ENCODE data around the gene TENT5A. TPM values are rescaled to one million over a fixed set of nuclear protein-coding genes. Genes with fewer than 3 reads are reported as not detected.

The TENT5A gene
- total RNA-seq, 1 donor from 2014 or later, result 8.1 TPM

DNA sequence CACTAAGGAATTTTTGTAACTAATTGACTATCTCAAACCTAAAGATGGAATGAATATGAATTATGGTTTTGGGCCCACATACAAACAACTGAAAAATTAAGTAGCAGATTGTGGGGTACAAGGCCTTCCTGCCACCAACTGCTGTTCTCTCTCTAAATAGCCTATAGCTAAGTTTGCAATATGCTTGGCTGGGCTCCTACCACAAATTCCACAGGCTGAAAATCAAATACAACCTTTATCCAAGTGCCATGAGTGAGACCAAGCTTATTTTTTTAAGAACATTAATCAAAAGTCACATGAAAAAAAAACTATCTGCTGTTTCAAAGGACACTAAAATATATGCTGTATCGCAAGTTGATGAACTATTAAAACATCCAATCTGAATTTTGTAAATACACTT is 52.1 kb downstream of the TENT5A start:
- no peak for DNase-seq (ENCODE audit: low spot score, unreplicated experiment)
- Mint-ChIP-seq H3K4me1 (ENCODE audit: low read depth) (peaks cover 3% of the 10 kb centered on the region), H3K36me3 (ENCODE audit: insufficient read depth) (no peaks in the 10 kb centered on the region), H3K27ac (no peak overlapping the region), H3K27me3 (no peaks in the 10 kb centered on the region), H3K9me3 (ENCODE audit: low read depth) (no peaks in the 10 kb centered on the region), H3K4me3 (ENCODE audit: low read depth) (no peak overlapping the region)
- TF ChIP-seq, protein P1, sequence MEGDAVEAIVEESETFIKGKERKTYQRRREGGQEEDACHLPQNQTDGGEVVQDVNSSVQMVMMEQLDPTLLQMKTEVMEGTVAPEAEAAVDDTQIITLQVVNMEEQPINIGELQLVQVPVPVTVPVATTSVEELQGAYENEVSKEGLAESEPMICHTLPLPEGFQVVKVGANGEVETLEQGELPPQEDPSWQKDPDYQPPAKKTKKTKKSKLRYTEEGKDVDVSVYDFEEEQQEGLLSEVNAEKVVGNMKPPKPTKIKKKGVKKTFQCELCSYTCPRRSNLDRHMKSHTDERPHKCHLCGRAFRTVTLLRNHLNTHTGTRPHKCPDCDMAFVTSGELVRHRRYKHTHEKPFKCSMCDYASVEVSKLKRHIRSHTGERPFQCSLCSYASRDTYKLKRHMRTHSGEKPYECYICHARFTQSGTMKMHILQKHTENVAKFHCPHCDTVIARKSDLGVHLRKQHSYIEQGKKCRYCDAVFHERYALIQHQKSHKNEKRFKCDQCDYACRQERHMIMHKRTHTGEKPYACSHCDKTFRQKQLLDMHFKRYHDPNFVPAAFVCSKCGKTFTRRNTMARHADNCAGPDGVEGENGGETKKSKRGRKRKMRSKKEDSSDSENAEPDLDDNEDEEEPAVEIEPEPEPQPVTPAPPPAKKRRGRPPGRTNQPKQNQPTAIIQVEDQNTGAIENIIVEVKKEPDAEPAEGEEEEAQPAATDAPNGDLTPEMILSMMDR (IDR thresholded peaks at IDR 0.05; ENCODE audit: unreplicated experiment), result no peak

DNA sequence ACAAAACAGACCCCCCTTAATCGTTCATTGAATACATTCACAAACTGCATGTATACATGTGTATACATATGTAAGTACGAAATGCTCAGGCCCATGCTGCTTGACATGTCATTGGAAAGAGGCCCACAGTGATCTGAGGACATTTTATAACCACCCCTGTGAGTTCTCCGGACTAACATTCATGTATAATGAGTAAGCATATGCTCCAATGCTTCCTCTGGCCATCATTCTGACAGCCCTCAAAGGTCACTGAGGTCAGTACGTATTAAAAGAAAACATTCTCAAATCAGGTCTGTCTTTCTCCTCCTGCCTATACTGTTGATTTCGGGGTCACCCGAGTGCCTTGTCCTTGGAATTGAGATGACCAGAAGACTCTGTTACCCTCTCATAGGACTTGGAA is 54.9 kb downstream of the TENT5A start:
- Mint-ChIP-seq H3K4me1 (ENCODE audit: low read depth) (peaks cover 7% of the 10 kb centered on the region), H3K27me3 (no peaks in the 10 kb centered on the region), H3K4me3 (ENCODE audit: low read depth) (no peak overlapping the region), H3K9me3 (ENCODE audit: low read depth) (no peaks in the 10 kb centered on the region), H3K27ac (no peak overlapping the region), H3K36me3 (ENCODE audit: insufficient read depth) (no peaks in the 10 kb centered on the region)
- TF ChIP-seq, protein P1 (IDR thresholded peaks at IDR 0.05; ENCODE audit: unreplicated experiment), result no peak
- no peak for DNase-seq (ENCODE audit: low spot score, unreplicated experiment)

DNA sequence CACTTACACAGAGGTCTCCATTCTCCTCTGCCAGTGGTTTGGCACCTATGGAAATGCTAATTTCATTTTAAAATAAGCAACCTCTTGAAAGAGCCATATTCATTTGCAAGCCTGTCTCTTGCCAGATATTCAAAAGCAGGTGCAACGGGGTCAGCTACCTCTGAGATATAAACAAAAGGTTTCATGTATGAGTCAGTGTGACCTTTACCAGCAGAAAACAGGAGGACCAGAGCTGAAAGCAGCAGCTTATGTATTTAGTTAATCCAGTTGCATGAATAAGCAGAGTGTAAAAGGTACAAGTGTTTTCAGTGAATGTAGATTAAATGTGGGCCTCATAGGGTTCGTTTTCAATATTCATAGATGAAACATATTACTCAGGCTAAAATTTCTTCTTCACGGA is 56.0 kb downstream of the TENT5A start:
- TF ChIP-seq, protein P1 (IDR thresholded peaks at IDR 0.05; ENCODE audit: unreplicated experiment), result no peak
- H3K4me1 Mint-ChIP-seq (ENCODE audit: low read depth), result peaks cover 7% of the 10 kb centered on the region
- H3K27ac Mint-ChIP-seq, result no peak overlapping the region
- no peak for DNase-seq (ENCODE audit: low spot score, unreplicated experiment)
- H3K9me3 Mint-ChIP-seq (ENCODE audit: low read depth), result no peaks in the 10 kb centered on the region
- no peak overlapping the region for H3K4me3 Mint-ChIP-seq (ENCODE audit: low read depth)
- no peaks in the 10 kb centered on the region for H3K27me3 Mint-ChIP-seq
- H3K36me3 Mint-ChIP-seq (ENCODE audit: insufficient read depth), result no peaks in the 10 kb centered on the region

Measured in progenitor cell of endocrine pancreas (in vitro differentiated cells).